Prostate gland (tissue), 2 donors: ENCODE measurements around the gene CELA2A. TPM values are rescaled to one million over a fixed set of nuclear protein-coding genes. Genes with fewer than 3 reads are reported as not detected.

Experiments
- DNase-seq: peaks from one replicate; pipeline ENCODE4 v3.0.0-alpha.2; 2019; ENCODE audit warnings: low spot score
- H3K27ac ChIP-seq, 2 donors: fragments of 200-600 bp; sonication (generic); 2 replicates each; pipeline ENCODE4 v1.5.1; 2017 to 2019
- H3K27me3 ChIP-seq: fragments of 200-600 bp; sonication (generic); replicated peaks from 2 replicates; pipeline ENCODE4 v1.5.1; 2019; ENCODE audit not compliant: insufficient read depth
- H3K36me3 ChIP-seq, 2 donors: fragments of 200-600 bp; sonication (generic); 1 replicate in 1 of 2; 2 replicates in 1 of 2; pipeline versions ENCODE4 v1.5.1 to v1.8.1; 2017 to 2019
- H3K4me1 ChIP-seq: fragments of 200-600 bp; sonication (generic); replicated peaks from 2 replicates; pipeline ENCODE4 v1.5.1; 2019
- H3K4me3 ChIP-seq, 2 donors: fragments of 200-600 bp; sonication (generic); 2 replicates each; pipeline ENCODE4 v1.5.1; 2017 to 2019
- H3K9me3 ChIP-seq: fragments of 200-600 bp; sonication (generic); 2 replicates; pipeline ENCODE4 v1.5.1; 2017
- CTCF ChIP-seq, 4 experiments: fragments of 200-600 bp in 2 of 4; fragments of 450-650 bp in 2 of 4; sonication (generic) in 2 of 4; IDR thresholded peaks; 1 replicate in 3 of 4; 2 replicates in 1 of 4; pipeline ENCODE4 v1.5.1; 2016 to 2019; ENCODE audit warnings: antibody characterized with exemption in 4 of 4, mild to moderate bottlenecking in 2 of 4, moderate library complexity in 2 of 4
- POLR2A ChIP-seq: fragments of 450-650 bp; IDR thresholded peaks from one replicate; pipeline ENCODE4 v1.6.1; 2016; ENCODE audit warnings: antibody characterized with exemption, mild to moderate bottlenecking
- POLR2AphosphoS5 ChIP-seq: sonication (generic); formaldehyde crosslinking; IDR thresholded peaks from one replicate; pipeline ENCODE4 v1.6.1; 2017; ENCODE audit warnings: antibody characterized with exemption
- WGBS: methylation state at CpG from one replicate; pipeline ENCODE4 v1.1.5; 2018; 5-methylcytosine and 5-hydroxymethylcytosine counted together
- intact Hi-C: fragments of 100-400 bp; cut with DNase I; formaldehyde crosslinking; loops from one replicate; pipeline ENCODE4 v1.14.2; 2022
- total RNA-seq, 2 donors: library from RNA; depleted of rRNA; stranded (reverse); fragments of >200 nt; gene quantifications; one replicate each; pipeline ENCODE4 v1.1.0, GENCODE V29; 2016

The CELA2A gene
- total RNA-seq, 2 donors from 2014 or later: 5.4 TPM; not detected in 1

DNA sequence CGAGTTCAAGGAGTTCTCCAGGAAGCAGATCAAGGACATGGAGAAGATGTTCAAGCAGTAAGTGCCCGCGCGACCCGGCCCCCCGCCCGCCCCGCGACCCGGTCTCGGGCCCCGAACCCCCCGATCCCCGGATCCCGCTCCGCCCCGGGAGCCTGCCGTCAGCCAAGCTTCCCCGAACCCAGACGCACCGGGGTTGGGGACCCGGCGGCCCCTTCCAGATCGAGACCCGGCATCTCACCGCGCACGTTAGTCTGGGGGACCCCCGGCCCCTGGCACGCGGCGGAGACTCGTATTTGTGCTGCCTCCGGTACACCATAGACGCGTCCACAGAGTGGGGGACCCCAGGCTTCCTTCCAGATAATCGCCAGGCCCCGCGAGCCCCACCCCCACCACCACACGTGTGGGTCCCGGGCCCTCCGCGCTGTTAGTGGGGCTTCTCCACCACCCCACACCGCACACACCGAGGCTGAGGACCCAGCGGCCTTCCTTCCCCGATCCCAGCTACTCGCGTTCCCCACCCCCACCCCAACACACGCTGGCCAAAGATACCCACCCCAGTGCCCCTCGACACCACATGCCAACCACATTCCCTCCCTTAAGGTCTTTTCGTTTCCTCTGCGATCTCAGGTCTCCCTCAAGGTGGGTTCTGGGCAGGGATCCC lies 46.2 kb upstream of the CELA2A start:
- Histone ChIP-seq H3K27me3 (no peaks in the 10 kb centered on the region), H3K4me3 (peak overlapping the region; percentile 89 to 94), H3K9me3 (no peaks in the 10 kb centered on the region), H3K27ac (peak overlapping the region; percentile 72 to 74), H3K36me3 (no peaks in the 10 kb centered on the region), H3K4me1 (peaks cover 10% of the 10 kb centered on the region)
- intact Hi-C loops: no loop called here
- WGBS: 1% methylated on average over 49 of the region's 53 CpGs
- TF ChIP-seq POLR2AphosphoS5 (no peak), POLR2A (no peak), CTCF (IDR thresholded peaks at IDR 0.05) (no peak)
- no peak for DNase-seq

GRCh38 chr1:15410884-15411245 lies 45.7 kb upstream of the CELA2A start:
- TF ChIP-seq POLR2A (no peak), CTCF (IDR thresholded peaks at IDR 0.05) (no peak), POLR2AphosphoS5 (no peak)
- intact Hi-C loops: no loop called here
- WGBS: 19% methylated on average over 11 of the region's 11 CpGs
- H3K27me3 ChIP-seq: no peaks in the 10 kb centered on the region
- H3K4me3 ChIP-seq: peak overlapping the region; percentile 89 to 94
- no peak for DNase-seq
- H3K9me3 ChIP-seq: no peaks in the 10 kb centered on the region
- H3K27ac ChIP-seq: peak overlapping the region; percentile 72 to 74
- peaks cover 12% of the 10 kb centered on the region for H3K4me1 ChIP-seq
- H3K36me3 ChIP-seq: no peaks in the 10 kb centered on the region

- Histone ChIP-seq H3K4me3 (peak overlapping the region; percentile 89 to 94), H3K9me3 (no peaks in the 10 kb centered on the region), H3K27me3 (no peaks in the 10 kb centered on the region), H3K36me3 (no peaks in the 10 kb centered on the region), H3K4me1 (peaks cover 16% of the 10 kb centered on the region), H3K27ac (peak overlapping the region in 1 of 2 donors; percentile 74)
- DNase-seq: no peak
- intact Hi-C loops: no loop called here
- TF ChIP-seq CTCF (IDR thresholded peaks at IDR 0.05): no peak
- peak; percentile 24 for TF ChIP-seq POLR2A
- 37% methylated on average over 11 of the region's 12 CpGs for WGBS
Measured at GRCh38 chr1:15411593-15412137, 44.9 kb upstream of the CELA2A start.

- 65% methylated on average over 16 of the region's 16 CpGs for WGBS
- peaks cover 16% of the 10 kb centered on the region for H3K4me1 ChIP-seq
- no peak overlapping the region for H3K4me3 ChIP-seq
- H3K27me3 ChIP-seq: no peaks in the 10 kb centered on the region
- intact Hi-C loops: no loop called here
- no peaks in the 10 kb centered on the region for H3K9me3 ChIP-seq
- H3K27ac ChIP-seq: peak overlapping the region in 1 of 2 donors; percentile 74
- no peak for DNase-seq
- H3K36me3 ChIP-seq: no peaks in the 10 kb centered on the region
- TF ChIP-seq POLR2A (no peak), POLR2AphosphoS5 (no peak), CTCF (IDR thresholded peaks at IDR 0.05) (no peak)
Measured at GRCh38 chr1:15412175-15412800, 44.2 kb upstream of the CELA2A start.
